Caco-2 (cell line): ENCODE results near the gene DNER. TPM values are rescaled to one million over a fixed set of nuclear protein-coding genes. Genes with fewer than 3 reads are reported as not detected.

ENCODE experiments used
- BruUV-seq: library from RNA; stranded (reverse); fragments of 400-500 nt; replicated peaks from 2 replicates; lab custom pipeline; 2021; lab: Mats Ljungman, UMichigan
- CTCF ChIA-PET: fragments of 300-600 bp; sonication (Branson Sonifier 250); formaldehyde crosslinking; loops from one replicate; lab custom pipeline; 2022; ENCODE audit warnings: antibody characterized with exemption; lab: Charles Lee
- POLR2A ChIA-PET: fragments of 300-600 bp; sonication (Branson Sonifier 250); formaldehyde crosslinking; loops from one replicate; lab custom pipeline; 2022; ENCODE audit warnings: antibody characterized with exemption; lab: Charles Lee
- DNase-seq, 2 experiments: peaks; one replicate each; pipeline versions ENCODE4 v3.0.0 to v3.0.0-alpha.2; 2020 to 2022
- H3K27me3 ChIP-seq: replicated peaks from 2 replicates; pipeline ENCODE4 v1.6.0; 2011; ENCODE audit warnings: low read length; ENCODE audit not compliant: control insufficient read depth, insufficient read depth
- H3K36me3 ChIP-seq: 2 replicates; pipeline ENCODE4 v1.5.1; 2011; ENCODE audit warnings: low read length; ENCODE audit not compliant: control insufficient read depth, insufficient read depth
- H3K4me1 ChIP-seq: fragments of 250-450 bp; sonication (Bioruptor Pico); 2 replicates; pipeline ENCODE4 v1.5.1; 2020; ENCODE audit warnings: mild to moderate bottlenecking
- H3K4me3 ChIP-seq: 2 replicates; pipeline ENCODE4 v1.5.1; 2011; ENCODE audit warnings: low read depth, mild to moderate bottlenecking, control low read depth, low read length
- H3K9me3 ChIP-seq: fragments of 250-450 bp; sonication (Bioruptor Pico); 2 replicates; pipeline ENCODE4 v1.5.1; 2020; ENCODE audit warnings: mild to moderate bottlenecking, moderate library complexity
- H3K27ac Mint-ChIP-seq: one replicate; pipeline ENCODE4 v1.8.0; 2022; ENCODE audit warnings: mixed read lengths; ENCODE audit not compliant: unreplicated experiment
- H3K27me3 Mint-ChIP-seq: one replicate; pipeline ENCODE4 v1.8.0; 2022; ENCODE audit warnings: mixed read lengths; ENCODE audit not compliant: insufficient read depth, unreplicated experiment
- H3K36me3 Mint-ChIP-seq: one replicate; pipeline ENCODE4 v1.8.0; 2022; ENCODE audit warnings: mild to moderate bottlenecking, mixed read lengths; ENCODE audit not compliant: insufficient read depth, unreplicated experiment
- H3K4me1 Mint-ChIP-seq: one replicate; pipeline ENCODE4 v1.8.0; 2022; ENCODE audit warnings: low read depth, mixed read lengths; ENCODE audit not compliant: unreplicated experiment
- H3K4me3 Mint-ChIP-seq: one replicate; pipeline ENCODE4 v1.8.0; 2022; ENCODE audit warnings: mild to moderate bottlenecking, moderate library complexity, mixed read lengths; ENCODE audit not compliant: unreplicated experiment
- H3K9me3 Mint-ChIP-seq: one replicate; pipeline ENCODE4 v1.8.0; 2022; ENCODE audit warnings: mixed read lengths; ENCODE audit not compliant: unreplicated experiment
- intact Hi-C: fragments of 100-400 bp; cut with micrococcal nuclease; formaldehyde crosslinking; loops from one replicate; pipeline ENCODE4 v1.10.0; 2022; ENCODE audit not compliant: unreplicated experiment
- total RNA-seq: library from RNA; stranded (reverse); gene quantifications from 2 replicates; pipeline ENCODE4 v1.2.3, GENCODE V29; 2022
- TF ChIP-seq, protein P1 (sequence below), 2 experiments: fragments of 200-600 bp in 1 of 2; IDR thresholded peaks; 1 replicate in 1 of 2; 2 replicates in 1 of 2; pipeline versions ENCODE4 v1.5.1 to v1.8.0; 2011 to 2022; ENCODE audit warnings: antibody characterized with exemption in 1 of 2, control low read depth in 1 of 2, inconsistent platforms in 1 of 2, low read depth in 1 of 2, low read length in 1 of 2, mild to moderate bottlenecking in 1 of 2, moderate library complexity in 1 of 2; ENCODE audit not compliant: insufficient read depth in 1 of 2, severe bottlenecking in 1 of 2, unreplicated experiment in 1 of 2

DNER gene
- total RNA-seq, 1 experiment from 2014 or later, result not detected

DNA sequence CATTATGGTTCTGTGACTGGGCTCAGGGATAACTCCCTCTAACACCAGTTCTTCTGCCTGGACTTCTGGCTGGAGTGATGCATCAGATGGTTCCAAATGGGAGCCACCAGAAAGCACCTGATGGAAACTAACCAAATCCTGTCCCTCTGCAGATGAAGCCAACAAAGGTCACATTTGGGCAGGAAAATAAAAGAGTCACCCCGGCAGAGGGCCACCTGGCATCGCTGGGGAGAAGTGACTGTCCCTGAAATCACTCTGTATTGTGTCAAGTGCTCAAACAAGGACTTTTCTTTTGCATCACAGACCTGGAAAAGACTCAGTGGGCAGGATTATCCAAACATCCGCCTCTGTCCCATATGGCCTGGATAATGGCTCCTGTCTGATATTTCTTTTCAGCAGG is 47.5 kb downstream of the DNER start:
- no peaks in the 10 kb centered on the region for H3K36me3 Mint-ChIP-seq
- H3K4me1 Mint-ChIP-seq, result no peaks in the 10 kb centered on the region
- no peak overlapping the region for H3K4me3 ChIP-seq
- CTCF ChIA-PET, result no interaction called here
- no peak for DNase-seq
- H3K9me3 Mint-ChIP-seq, result no peaks in the 10 kb centered on the region
- POLR2A ChIA-PET, result no interaction called here
- intact Hi-C loops, result no loop called here
- peaks cover 11% of the 10 kb centered on the region for H3K27me3 Mint-ChIP-seq
- BruUV-seq, result no TSS peak
- H3K27ac Mint-ChIP-seq, result no peak overlapping the region
- no peaks in the 10 kb centered on the region; the same call in 1 of the 2 replicates for H3K27me3 ChIP-seq
- H3K4me1 ChIP-seq, result no peaks in the 10 kb centered on the region
- no peaks in the 10 kb centered on the region for H3K9me3 ChIP-seq
- H3K36me3 ChIP-seq, result no peaks in the 10 kb centered on the region
- H3K4me3 Mint-ChIP-seq, result no peak overlapping the region
- TF ChIP-seq, protein P1, sequence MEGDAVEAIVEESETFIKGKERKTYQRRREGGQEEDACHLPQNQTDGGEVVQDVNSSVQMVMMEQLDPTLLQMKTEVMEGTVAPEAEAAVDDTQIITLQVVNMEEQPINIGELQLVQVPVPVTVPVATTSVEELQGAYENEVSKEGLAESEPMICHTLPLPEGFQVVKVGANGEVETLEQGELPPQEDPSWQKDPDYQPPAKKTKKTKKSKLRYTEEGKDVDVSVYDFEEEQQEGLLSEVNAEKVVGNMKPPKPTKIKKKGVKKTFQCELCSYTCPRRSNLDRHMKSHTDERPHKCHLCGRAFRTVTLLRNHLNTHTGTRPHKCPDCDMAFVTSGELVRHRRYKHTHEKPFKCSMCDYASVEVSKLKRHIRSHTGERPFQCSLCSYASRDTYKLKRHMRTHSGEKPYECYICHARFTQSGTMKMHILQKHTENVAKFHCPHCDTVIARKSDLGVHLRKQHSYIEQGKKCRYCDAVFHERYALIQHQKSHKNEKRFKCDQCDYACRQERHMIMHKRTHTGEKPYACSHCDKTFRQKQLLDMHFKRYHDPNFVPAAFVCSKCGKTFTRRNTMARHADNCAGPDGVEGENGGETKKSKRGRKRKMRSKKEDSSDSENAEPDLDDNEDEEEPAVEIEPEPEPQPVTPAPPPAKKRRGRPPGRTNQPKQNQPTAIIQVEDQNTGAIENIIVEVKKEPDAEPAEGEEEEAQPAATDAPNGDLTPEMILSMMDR (IDR thresholded peaks at IDR 0.05; ENCODE audit: insufficient read depth in 1 of 2, low read depth in 1 of 2, low read length in 1 of 2, severe bottlenecking in 1 of 2, unreplicated experiment in 1 of 2), result no peak

DNA sequence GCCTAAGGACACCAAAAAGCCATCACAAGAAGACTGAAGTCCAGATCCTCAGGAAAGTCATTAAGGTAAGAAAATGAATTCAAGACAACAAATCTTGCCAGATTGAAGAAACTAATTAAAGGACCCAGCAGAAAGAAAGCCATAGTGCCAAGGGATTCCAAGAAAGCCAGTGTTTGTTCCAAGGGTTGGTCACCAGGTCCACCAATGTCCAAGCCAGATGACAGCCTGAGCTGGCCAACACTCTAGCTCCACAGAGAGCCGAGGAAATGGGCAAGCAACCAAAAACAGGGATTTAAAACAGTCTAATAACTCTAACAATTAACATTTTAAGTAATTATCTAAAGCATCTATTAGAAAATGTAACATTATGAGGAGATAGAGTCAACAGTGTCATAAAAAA is 49.2 kb downstream of the DNER start:
- H3K4me1 Mint-ChIP-seq, result no peaks in the 10 kb centered on the region
- intact Hi-C loops, result no loop called here
- no peak overlapping the region for H3K27ac Mint-ChIP-seq
- H3K27me3 Mint-ChIP-seq, result peaks cover 4% of the 10 kb centered on the region
- no peaks in the 10 kb centered on the region for H3K9me3 ChIP-seq
- no peaks in the 10 kb centered on the region for H3K4me1 ChIP-seq
- H3K9me3 Mint-ChIP-seq, result no peaks in the 10 kb centered on the region
- TF ChIP-seq, protein P1 (IDR thresholded peaks at IDR 0.05; ENCODE audit: insufficient read depth in 1 of 2, low read depth in 1 of 2, low read length in 1 of 2, severe bottlenecking in 1 of 2, unreplicated experiment in 1 of 2), result no peak
- ChIA-PET POLR2A (no interaction called here), CTCF (no interaction called here)
- H3K36me3 ChIP-seq, result no peaks in the 10 kb centered on the region
- no peak overlapping the region for H3K4me3 ChIP-seq
- DNase-seq, result no peak
- no peaks in the 10 kb centered on the region for H3K36me3 Mint-ChIP-seq
- no TSS peak for BruUV-seq
- H3K27me3 ChIP-seq, result no peaks in the 10 kb centered on the region; the same call in 1 of the 2 replicates
- no peak overlapping the region for H3K4me3 Mint-ChIP-seq

DNA sequence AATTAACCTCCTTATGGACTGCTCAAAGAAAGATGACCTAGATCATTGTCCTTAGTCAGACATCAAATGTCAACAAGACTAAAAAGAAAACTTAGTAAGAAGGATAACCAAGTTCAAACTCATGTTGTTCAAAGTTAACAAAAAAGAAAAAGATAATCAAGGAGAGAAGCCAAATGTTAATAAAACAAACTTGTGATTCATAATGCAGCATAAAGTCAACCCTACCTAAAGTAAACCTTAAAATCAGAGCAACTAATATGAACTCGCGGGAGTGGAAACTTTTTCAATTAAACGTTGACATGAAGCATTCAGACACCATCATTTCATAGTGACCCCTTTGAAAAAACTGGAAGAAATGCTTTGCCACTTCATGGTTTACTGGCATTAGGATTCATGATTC is 52.9 kb downstream of the DNER start:
- TF ChIP-seq, protein P1 (IDR thresholded peaks at IDR 0.05; ENCODE audit: insufficient read depth in 1 of 2, low read depth in 1 of 2, low read length in 1 of 2, severe bottlenecking in 1 of 2, unreplicated experiment in 1 of 2), result no peak
- H3K27me3 Mint-ChIP-seq, result peaks cover 4% of the 10 kb centered on the region

More for the DNA sequence above, 52.9 kb downstream of the DNER start:
- DNase-seq, result no peak
- Histone ChIP-seq H3K9me3 (no peaks in the 10 kb centered on the region), H3K4me3 (no peak overlapping the region), H3K4me1 (no peaks in the 10 kb centered on the region), H3K36me3 (no peaks in the 10 kb centered on the region), H3K27me3 (no peaks in the 10 kb centered on the region)
- no peaks in the 10 kb centered on the region for H3K4me1 Mint-ChIP-seq
- no peaks in the 10 kb centered on the region for H3K36me3 Mint-ChIP-seq
- POLR2A ChIA-PET, result no interaction called here
- BruUV-seq, result no TSS peak
- CTCF ChIA-PET, result no interaction called here
- intact Hi-C loops, result no loop called here
- H3K4me3 Mint-ChIP-seq, result no peak overlapping the region
- H3K9me3 Mint-ChIP-seq, result no peaks in the 10 kb centered on the region
- no peak overlapping the region for H3K27ac Mint-ChIP-seq
